SIG-M5 treated with dmso at 0.1 percent for 504 hours (cell line): ENCODE measurements around the gene PIP4K2A.
"Not testable (repeated sequence)": the region's sequence is repeated elsewhere in the genome, so short reads cannot be mapped to it uniquely, and the experiment has no call there.

ENCODE experiments used
- DNase-seq: peaks from one replicate; lab custom pipeline; 2025; ENCODE audit not compliant: unreplicated experiment; lab: John Stamatoyannopoulos, UW

PIP4K2A gene

DNA sequence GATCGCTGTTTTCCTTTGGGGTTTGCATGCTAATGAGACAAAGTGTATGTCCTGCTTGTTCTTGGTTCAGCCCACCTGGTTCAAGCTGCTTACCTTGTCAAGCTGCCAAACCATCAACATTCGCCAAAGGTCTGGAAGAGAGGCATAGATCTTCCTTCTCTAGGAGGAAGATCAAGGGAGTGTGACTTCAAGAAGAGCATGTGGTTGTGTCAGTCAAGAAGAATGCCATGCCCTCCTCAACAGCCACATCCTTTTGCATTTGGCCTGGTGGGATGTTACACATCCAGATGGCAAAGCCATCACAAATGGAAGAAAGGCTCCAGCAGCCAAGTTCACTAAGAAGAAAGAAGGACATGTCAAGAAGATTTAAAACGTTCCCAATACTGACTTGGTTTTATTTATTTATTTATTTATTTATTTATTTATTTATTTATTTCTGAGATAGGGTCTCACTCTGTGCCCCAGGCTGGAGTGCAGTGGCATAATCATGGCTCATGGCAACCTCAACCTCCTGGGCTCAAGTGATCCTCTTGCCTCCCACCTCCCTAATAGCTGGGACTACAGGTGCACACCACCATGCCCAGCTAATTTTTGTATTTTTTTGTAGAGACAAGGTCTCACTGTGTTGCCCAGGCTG lies 5.1 kb upstream of the PIP4K2A start:
- no peak for DNase-seq

DNA sequence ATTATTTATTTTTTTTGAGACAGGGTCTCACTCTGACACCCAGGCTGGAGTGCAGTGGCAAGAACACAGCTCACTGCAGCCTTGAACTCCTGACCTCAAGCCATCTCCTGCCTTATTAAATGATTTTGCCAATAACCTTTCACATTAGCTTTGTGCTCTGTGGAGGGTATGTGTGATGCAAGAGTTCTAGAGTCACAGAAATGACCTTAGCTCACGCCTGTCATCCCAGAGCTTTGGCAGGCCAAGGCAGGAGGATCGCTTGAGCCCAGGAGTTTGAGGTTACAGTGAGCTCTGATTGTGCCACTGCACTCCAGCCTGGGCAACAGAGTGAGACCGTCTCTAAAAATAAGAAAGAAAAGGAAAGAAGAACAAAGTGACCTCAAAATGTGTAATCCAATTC lies 4.3 kb upstream of the PIP4K2A start:
- DNase-seq, result not testable (repeated sequence)

DNA sequence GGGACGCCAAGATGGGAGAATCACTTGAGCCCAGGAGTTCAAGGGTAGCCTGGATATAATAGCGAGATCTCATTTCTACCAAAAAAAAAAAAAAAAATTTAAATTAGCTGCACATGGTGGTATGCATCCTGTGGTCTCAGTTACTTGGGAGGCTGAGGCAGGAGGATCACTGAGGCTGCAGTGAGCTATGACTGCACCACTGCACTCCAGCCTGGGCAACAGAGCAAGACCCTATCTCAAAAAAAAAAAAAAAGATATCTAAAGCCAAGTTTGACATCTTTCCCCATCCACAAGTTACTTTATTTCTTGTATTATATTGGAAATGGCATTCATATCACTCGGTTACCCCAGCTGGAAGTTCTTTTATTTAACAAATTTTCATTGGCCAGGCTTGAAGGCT lies 3.4 kb upstream of the PIP4K2A start:
- no peak for DNase-seq

DNA sequence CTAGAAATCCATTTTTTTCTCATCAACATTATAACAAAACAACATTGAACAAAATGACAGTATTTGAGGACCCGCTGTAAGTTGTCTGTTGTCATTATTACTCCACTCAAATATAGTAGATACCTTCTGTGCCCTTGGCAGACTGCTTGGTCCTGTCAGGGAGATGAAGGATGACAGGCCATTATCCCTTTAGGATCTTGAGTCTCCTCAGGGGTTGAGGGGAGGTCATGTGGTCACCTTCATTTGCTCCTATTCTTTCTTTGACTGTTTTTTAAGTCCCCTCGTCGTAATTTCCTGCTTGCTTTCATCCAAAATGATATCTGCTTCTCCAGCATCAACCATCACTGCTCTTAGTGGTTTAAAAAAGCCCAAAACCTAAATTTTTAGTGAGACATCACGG lies 2.6 kb upstream of the PIP4K2A start:
- no peak for DNase-seq

DNA sequence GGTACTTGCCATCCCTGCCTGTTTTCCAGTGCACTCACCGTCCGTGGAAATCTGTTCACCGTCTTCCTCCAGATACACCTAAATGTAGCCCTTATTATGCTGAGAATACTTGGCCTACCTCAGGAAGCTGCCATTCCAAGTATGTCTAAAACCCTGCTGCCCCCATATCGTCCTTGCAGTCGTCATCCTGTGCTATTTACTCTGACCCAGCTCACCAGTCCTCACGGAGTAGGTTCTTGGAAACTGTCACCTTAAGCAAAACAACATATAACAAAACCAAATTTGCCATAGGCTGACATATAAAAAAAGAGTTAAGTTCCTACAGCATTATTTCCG lies 880 bp upstream of the PIP4K2A start:
- DNase-seq, result no peak

DNA sequence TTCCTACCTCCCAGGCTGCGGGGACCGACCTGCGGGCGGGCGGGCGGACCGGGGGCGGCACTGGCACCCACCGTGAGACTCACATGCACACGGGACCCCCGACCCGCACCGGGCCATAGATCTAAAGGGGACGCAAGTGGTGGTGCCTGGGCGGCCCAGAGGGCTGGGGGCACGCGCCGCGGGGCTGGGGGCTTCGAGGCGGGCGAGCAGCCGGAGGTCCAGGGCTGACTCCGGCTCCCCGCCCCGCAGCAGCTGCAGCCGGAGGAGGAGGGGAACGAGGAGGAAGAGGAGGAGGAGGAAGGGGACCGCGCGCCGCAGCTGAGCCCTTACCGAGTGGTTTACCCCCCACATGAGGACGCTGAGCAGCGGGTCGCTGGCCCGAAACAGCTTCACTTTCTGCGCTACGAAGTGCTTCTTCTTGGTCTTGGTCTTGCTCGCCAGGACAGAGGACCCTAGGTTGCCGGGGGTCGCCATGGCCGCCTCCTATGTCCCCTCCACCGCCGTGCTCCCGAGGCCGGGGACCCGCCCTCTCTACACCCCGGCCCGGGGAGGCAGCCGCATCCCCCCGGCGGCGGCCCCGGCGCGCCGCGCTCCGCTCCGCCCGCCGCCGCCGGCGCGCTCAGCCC lies 412 bp downstream of the PIP4K2A start:
- DNase-seq, result no peak

DNA sequence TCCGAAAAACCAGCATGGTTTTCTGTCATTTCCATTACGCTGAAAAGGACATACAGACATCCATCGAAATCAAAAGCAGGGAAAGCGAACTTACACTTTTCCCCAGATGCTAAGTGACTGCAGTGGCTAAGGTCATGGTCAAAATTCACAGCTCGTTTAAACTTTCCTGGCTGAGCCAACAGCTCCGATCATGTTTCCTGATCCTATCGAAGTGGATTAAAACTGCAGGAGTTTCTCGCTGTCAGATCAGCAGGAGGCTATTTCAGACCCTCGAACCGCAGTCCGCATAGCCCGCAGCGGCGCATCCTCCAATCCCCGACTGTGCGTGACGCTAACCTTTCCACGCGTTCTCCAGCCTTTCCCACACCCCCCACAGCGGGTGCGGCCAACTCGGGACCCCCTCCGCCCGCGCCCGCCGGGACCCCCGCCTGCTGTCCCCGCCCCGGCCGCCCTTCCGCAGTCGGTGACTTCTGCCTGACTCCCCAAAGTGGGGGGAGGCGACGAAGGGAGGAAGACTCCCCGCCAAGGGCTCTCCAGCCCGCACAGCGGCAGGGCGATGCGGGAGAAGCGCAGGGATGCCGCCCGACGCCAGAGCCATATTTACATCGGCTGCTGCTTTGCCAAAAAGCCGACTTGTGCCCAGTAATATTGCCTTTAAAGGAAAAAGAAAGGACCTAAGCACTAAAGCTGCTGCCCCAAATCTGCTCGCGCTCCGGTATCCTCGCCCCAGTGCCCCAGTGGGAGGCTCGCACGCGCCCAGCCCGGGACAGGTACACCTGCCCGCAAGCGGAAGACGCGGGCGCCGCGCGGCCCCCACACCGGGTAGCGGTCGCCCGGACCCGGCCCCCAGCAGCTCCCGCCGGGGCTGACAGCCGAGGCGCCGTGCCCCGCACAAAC lies 1.2 kb downstream of the PIP4K2A start:
- DNase-seq, result no peak

DNA sequence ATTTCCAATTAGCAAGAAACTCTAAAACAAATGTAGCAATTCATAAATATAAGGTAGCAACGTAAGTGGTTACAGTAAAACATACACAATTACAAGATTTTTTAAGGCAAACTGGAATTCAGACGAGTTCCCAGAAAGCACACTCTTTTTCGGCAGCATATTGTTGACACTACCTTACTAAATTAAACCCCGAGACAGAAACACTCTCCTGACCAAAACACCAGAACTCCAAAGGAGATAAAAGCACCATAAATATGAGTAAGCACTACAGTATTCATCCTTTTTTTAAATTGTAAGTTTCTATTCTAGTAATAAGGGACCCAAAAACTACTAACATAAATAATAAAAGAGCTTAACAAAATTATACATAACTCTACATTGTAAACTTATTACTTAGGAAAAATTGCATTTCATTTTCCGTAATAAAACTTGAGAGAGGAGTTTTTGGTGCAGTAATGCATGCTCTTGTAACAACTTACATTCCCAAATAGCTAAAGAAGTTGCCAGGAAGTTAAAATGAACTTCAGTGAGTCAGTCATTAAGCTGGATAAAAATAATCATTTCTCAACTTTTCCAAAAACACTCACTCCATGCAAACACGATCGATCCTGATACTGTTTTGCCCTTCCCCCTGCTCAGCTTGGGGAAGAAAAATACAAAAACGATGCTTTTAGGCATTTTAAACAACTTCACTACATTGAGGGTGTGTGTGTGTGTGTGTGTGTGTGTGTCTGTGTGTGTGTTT lies 2.0 kb downstream of the PIP4K2A start:
- DNase-seq, result no peak

DNA sequence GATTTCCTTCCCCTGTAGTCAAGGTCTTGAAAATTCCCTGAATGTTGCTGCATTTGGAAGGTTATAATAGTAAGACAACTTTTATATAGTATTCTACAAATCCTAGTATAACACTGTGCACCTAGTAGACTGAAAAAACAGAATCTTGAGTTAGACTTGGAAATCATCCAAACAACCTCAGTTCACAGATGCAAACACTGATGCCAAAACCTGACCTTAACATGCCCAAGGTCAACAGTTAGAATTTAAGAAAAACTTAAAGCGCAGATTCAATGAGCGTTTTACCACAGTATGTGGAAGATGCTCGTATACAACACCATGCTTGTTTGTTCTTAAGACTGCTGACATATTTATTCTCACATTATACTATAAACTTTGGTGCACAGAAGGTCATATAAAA lies 3.0 kb downstream of the PIP4K2A start:
- no peak for DNase-seq

DNA sequence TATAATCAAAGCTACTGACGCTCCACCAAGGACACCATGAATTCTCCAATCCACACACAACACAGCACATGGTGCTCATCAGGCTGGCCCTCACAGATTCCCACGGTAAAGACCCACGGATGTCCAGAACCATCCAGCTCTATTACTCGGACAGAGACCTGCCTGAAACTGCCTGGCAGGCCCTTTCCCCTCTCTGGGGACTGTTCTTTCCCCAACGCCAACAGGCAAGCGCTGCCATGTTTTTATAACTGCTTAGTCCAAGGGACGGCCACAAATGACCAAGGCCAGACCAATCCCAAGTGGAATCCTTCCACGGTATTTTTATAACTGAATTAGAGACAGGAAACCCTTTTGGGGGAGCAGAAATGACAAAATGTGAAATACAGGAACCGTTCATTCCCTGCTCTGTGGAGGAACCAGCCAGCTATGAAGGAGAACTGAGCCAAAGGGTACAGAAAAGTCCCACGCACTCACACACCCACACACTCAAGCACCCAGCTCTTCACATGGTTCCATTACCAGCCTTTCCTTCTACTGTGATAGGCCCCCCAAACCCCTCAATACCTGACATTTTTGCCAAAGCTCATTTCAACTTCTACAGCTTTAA lies 4.1 kb downstream of the PIP4K2A start:
- DNase-seq, result no peak

DNA sequence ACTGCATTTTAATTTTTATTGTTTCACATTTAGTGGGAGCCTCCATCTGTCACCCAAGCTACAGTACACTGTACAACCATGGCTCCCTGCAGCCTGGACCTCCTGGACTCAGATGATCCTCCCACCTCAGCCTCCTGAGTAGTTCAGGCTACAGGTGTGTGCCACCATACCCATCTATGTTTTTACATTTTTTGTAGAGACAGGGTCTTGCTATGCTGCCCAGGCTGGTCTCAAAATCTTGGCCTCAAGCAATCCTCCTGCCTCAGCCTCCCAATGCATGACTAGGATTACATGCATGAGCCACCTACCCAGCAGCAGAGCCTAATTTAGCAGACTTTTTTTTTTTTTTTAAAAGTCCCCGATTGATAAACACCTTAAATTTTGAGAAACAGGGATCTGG lies 5.6 kb downstream of the PIP4K2A start:
- DNase-seq, result no peak

DNA sequence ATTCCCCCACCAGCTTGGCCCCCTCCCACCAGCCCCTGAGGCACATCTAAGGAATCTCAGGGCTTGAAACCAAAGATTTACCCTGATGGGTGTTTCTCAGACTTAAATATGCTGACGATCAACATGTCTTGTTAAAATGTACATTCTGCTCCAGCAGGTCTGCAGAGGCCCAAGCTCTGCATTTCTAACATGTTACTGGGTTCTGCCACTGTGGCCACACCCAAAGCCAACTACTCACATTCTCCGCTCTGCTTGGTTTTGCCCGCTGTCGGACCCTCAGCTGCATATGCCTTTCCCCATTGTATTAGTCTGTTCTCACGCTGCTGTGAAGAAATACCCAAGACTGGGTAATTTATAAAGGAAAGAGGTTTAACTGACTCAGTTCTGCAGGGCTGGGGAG lies 8.9 kb downstream of the PIP4K2A start:
- no peak for DNase-seq

DNA sequence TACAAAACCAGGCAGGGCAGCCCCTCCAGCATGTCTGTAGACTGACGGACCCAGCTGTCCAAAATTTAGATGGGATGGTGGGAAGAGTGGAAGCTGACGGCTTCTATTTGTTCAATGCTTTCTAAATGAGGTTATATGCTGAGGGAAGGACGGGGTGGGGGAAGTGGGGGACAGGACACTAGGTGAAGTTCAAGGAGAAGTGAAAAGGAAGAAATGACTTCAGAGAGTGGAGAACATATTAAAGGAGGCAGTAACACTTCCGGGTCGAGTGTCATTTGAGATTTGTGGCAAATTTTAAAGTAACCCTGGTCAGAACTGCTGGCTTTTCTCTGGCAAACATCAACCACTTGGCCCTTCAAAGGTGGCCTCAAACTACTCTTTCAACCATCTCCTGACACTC lies 9.4 kb downstream of the PIP4K2A start:
- DNase-seq, result no peak

DNA sequence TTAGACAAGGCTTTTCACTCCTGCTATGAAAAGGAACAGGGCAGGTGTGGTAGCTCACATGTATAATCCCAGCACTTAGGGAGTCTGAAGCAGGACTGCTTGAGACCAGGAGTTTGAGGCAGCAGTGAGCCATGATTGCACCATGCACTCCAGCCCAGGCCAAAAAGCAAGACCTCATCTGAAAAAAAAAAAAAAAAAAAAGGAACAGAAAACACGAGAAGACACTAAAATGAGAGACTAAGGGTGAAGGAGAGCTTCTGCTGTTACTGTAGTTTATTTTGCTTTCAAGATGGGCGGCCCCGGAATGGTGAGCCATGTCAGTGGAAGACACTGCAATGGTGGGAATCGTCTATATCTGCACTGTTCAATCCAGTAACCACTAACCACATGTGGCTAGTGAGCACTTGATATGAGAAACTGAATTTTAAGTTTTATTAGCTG lies 9.9 kb downstream of the PIP4K2A start:
- peak; percentile 48 for DNase-seq

DNA sequence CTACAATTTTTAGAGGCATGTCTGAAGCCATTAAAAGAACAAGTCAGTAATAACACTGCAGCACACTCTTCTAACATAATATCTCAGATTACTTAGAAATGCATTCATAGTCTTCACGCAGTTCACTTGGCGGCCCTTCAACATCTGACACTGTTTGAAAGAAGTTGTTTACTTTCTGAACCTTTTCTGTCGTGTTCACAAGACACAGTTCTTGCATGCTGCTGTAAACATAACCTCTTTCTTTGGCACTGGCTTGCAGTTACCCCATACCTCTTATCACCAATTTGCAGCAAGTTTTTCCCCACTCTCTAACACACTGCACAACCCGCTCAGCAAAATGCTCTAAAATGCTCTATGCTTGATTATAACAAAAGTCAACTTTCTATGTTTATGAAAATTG lies 12.0 kb downstream of the PIP4K2A start:
- DNase-seq, result no peak

DNA sequence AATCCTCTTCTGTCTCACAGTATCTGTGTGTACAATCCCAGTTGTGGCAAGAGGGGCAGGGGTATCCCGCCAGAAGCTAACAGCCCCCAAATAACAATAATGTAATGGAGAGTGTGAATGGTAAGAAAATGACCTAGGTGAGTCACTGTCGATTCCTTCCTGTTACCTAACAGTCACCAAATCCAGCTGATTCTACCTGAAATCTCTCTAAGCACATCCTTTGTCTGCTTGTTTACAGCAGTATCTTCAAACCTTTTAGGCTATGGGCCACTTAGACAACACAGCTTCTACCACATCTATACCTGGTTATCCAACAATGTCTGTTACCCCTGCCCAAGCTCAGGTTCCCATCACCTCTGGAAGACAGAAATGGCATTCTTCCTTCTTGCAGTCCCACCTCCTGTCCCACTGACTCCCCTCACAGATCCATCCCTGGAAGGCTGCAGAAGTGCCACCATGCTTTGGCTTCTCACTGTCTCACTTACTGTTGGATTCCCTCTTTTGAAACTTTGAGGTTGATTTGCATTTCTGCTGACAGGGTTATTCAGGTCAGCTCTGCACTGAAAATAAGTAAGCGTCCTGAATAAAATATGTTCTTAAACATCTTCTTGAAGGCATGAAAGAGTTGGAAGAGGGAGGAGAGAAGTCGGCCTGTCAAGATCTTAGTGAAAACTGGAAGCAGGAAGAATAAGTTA lies 13.1 kb downstream of the PIP4K2A start:
- no peak for DNase-seq

DNA sequence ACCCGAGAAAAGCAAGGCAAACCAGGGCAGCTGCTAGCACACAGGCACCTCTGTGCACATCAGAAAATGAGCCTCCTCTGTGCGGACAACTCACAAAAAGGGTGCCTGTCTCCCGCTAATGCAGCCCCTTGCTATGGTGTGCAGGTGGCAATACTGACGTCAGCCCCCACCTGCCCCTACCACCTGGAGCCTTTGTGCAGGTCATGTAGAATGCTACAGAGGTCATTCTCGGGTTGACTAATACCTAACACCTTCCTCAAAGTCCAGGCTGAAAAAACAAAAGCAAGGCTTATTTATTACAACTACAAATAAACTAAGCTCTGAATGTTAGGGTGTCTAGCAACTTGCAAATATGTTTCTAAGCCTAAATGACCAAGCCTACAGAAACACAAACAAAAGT lies 13.9 kb downstream of the PIP4K2A start:
- DNase-seq, result no peak

DNA sequence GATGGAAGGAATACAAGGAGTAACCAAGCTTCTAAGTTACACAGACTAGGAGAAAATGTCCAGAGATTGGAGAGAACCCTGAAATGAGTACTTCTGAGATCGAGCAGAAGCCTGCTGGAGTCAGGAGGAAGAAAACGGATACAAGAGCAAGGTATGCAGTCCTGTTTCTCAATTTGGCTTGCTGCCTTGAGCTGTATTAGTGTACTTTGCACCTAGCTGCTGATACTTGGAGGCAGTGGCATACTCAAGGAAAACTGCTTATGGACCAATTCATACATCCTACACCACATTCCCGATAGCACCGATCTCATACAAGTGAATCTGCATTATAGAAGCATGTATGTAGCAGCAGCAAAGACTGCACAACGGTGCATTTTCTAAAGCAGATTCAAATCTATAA lies 14.4 kb downstream of the PIP4K2A start:
- no peak for DNase-seq

DNA sequence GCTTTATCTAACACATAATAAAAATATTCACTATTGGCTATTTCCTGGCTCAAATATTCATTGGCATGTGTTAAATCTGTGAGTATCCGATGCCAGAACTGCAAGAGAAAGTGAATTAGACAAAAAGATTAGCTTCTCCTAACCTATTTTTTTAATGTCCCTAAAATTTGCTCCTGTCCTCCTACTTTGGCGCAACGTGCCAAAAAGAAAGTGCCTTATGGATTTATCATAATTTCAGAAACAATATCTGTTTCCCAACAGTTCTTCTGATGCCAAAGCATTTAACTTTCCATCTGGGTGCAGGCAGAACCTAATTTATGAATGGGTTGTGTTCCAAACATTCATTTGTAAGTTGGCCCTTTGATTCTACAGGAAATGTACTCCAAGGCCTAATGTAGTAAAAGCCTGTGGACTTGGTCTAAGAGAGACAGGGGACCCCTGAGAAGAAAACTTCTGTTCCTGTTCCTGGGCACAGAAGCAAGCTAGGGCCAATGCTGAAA lies 15.4 kb downstream of the PIP4K2A start:
- DNase-seq, result no peak

DNA sequence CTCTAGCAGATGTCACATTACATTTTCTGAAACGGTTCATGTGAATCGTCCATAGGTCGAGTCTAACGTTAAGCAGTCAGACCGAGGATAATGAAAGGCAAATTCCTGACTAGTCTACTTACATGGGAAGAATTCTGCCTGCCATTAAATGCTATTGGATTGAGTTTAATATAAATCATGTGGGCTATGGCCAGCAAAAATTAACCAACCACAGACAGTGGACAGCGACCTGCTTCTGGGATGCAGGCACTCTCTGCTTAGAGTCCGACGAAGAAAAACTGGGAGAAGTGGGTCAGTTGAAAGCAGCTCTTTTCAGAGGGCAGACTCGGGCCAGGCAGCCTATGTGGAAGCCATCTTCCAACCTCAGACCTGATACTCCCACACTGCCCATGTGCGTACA lies 16.6 kb downstream of the PIP4K2A start:
- no peak for DNase-seq
